HepG2 (cell line): Measurements from ENCODE around the gene HAGHL. TPM values are rescaled to one million over a fixed set of nuclear protein-coding genes. Genes with fewer than 3 reads are reported as not detected.

Source experiments
- ARHGAP35 ChIP-seq: sonication (generic); formaldehyde crosslinking; IDR thresholded peaks from 2 replicates; pipeline ENCODE4 v1.9.0; 2022; ENCODE audit warnings: mild to moderate bottlenecking, inconsistent platforms, moderate library complexity, missing genetic modification reagents, borderline replicate concordance
- GLI4 ChIP-seq: sonication (generic); formaldehyde crosslinking; IDR thresholded peaks from 2 replicates; pipeline ENCODE4 v1.5.1; 2020; ENCODE audit warnings: missing genetic modification reagents, mild to moderate bottlenecking, moderate library complexity, borderline replicate concordance
- HMG20B ChIP-seq: conservative IDR thresholded peaks from 2 replicates; pipeline ENCODE4 v1.6.1; 2016; ENCODE audit warnings: missing genetic modification reagents, missing compliant biosample characterization
- MTF1 ChIP-seq: sonication (generic); formaldehyde crosslinking; IDR thresholded peaks from 2 replicates; pipeline ENCODE4 v1.5.0; 2020; ENCODE audit warnings: missing genetic modification reagents
- PHF21A ChIP-seq: sonication (generic); formaldehyde crosslinking; IDR thresholded peaks from 2 replicates; pipeline ENCODE4 v1.5.0; 2020; ENCODE audit warnings: mild to moderate bottlenecking, missing genetic modification reagents
- ZFYVE20 ChIP-seq: sonication (generic); formaldehyde crosslinking; IDR thresholded peaks from 2 replicates; pipeline ENCODE4 v1.8.0; 2023; ENCODE audit warnings: low read depth, mild to moderate bottlenecking, moderate library complexity, missing genetic modification reagents, borderline replicate concordance
- ZNF674 ChIP-seq: sonication (generic); formaldehyde crosslinking; IDR thresholded peaks from 2 replicates; pipeline ENCODE4 v1.5.0; 2020; ENCODE audit warnings: low read depth, mild to moderate bottlenecking, missing genetic modification reagents
- ZNF691 ChIP-seq: sonication (generic); formaldehyde crosslinking; IDR thresholded peaks from 2 replicates; pipeline ENCODE4 v1.4.0; 2020; ENCODE audit warnings: missing genetic modification reagents, low read depth, mild to moderate bottlenecking, borderline replicate concordance
- polyA plus RNA-seq, 8 experiments: library from polyadenylated mRNA; depleted of rRNA in 3 of 8; stranded (reverse) in 7 of 8; unstranded in 1 of 8; fragments of >200 nt; fragmentation: Illumina TruSeq in 4 of 8; extraction: Trizol in 4 of 8; gene quantifications; 2 replicates each; pipeline versions ENCODE4 v1.2.1 to v1.2.3, GENCODE V29; 2011 to 2016; ENCODE audit warnings: low read depth in 4 of 8, missing spikeins in 1 of 8, mixed read lengths in 1 of 8; ENCODE audit not compliant: insufficient read depth in 1 of 8
- total RNA-seq, 5 experiments: library from RNA; depleted of rRNA; stranded (reverse); fragments of >200 nt; fragmentation: Illumina TruSeq; extraction: Trizol; gene quantifications; 2 replicates each; pipeline ENCODE4 v1.2.3, GENCODE V29; 2016; ENCODE audit warnings: low read depth in 1 of 5
- TF ChIP-seq, protein P1 (sequence below): sonication (generic); formaldehyde crosslinking; IDR thresholded peaks from 2 replicates; pipeline ENCODE4 v1.8.1; 2023; ENCODE audit warnings: mild to moderate bottlenecking, missing genetic modification reagents
- TF ChIP-seq, protein P2 (sequence below): sonication (generic); formaldehyde crosslinking; IDR thresholded peaks from 2 replicates; pipeline ENCODE4 v1.9.0; 2021; ENCODE audit warnings: missing genetic modification reagents, borderline replicate concordance
- TF ChIP-seq, protein P3 (sequence below): sonication (generic); formaldehyde crosslinking; IDR thresholded peaks from 2 replicates; pipeline ENCODE4 v1.5.0; 2020; ENCODE audit warnings: missing genetic modification reagents
- TF ChIP-seq, protein P4 (sequence below): sonication (generic); formaldehyde crosslinking; IDR thresholded peaks from 2 replicates; pipeline ENCODE4 v1.8.1; 2023; ENCODE audit warnings: mild to moderate bottlenecking, missing genetic modification reagents, borderline replicate concordance

HAGHL gene
- total and polyA plus RNA-seq, 2 of the 13 experiments (the other 11 are each of a cell fraction or from before 2014, with no cell fraction given), result 3.4 to 8.4 TPM

DNA sequence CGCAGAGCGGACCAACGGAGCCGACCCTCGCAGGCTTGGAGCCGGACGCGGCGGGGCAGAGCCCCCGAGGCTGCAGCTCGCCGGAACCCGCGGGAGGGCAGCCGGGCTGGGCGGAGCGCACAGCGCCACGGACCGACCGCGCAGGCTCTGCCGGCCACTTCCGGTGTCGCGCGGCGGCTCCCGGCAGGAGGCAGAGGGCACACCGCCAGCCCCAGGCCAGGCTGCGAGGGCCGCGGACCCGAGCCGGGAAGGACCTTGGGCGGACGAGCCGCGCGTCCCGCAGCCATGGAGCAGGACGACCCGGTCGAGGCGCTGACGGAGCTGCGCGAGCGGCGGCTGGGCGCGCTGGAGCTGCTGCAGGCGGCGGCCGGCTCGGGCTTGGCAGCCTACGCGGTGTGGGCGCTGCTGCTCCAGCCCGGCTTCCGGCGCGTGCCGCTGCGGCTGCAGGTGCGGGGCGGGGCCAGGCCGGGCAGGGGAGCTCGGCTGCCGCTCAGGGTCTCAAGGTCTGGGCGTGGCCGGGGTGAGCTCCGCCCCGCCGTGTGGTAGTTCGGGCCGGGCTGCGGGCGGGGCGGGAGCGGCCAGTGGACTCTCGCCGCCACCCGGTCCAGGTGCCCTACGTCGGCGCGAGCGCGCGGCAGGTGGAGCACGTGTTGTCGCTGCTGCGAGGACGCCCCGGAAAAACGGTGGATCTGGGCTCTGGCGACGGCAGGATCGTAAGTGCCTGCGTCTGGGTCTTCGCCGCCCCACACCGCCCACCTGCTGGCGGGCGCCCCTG lies 5.7 kb upstream of the HAGHL start, which contains the start of gene ANTKMT (continued):
- TF ChIP-seq, protein P1, sequence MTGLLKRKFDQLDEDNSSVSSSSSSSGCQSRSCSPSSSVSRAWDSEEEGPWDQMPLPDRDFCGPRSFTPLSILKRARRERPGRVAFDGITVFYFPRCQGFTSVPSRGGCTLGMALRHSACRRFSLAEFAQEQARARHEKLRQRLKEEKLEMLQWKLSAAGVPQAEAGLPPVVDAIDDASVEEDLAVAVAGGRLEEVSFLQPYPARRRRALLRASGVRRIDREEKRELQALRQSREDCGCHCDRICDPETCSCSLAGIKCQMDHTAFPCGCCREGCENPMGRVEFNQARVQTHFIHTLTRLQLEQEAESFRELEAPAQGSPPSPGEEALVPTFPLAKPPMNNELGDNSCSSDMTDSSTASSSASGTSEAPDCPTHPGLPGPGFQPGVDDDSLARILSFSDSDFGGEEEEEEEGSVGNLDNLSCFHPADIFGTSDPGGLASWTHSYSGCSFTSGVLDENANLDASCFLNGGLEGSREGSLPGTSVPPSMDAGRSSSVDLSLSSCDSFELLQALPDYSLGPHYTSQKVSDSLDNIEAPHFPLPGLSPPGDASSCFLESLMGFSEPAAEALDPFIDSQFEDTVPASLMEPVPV, result peak; percentile 83
- peak; percentile 45; the same call in 1 of the 2 replicates for TF ChIP-seq PHF21A (CRISPR knock-in tag)
- peak; percentile 76; the same call in 1 of the 2 replicates for TF ChIP-seq ZNF674
- no peak for TF ChIP-seq HMG20B (CRISPR knock-in tag)
- TF ChIP-seq, protein P2, sequence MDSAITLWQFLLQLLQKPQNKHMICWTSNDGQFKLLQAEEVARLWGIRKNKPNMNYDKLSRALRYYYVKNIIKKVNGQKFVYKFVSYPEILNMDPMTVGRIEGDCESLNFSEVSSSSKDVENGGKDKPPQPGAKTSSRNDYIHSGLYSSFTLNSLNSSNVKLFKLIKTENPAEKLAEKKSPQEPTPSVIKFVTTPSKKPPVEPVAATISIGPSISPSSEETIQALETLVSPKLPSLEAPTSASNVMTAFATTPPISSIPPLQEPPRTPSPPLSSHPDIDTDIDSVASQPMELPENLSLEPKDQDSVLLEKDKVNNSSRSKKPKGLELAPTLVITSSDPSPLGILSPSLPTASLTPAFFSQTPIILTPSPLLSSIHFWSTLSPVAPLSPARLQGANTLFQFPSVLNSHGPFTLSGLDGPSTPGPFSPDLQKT (CRISPR knock-in tag), result no peak
- TF ChIP-seq GLI4, result 0 out of 2 replicates have a peak, but pooled peaks have one; percentile 33
- peak; percentile 73 for TF ChIP-seq ZNF691 (CRISPR knock-in tag)
- peak; percentile 80; the same call in 1 of the 2 replicates for TF ChIP-seq ARHGAP35 (CRISPR knock-in tag)
- TF ChIP-seq, protein P3, sequence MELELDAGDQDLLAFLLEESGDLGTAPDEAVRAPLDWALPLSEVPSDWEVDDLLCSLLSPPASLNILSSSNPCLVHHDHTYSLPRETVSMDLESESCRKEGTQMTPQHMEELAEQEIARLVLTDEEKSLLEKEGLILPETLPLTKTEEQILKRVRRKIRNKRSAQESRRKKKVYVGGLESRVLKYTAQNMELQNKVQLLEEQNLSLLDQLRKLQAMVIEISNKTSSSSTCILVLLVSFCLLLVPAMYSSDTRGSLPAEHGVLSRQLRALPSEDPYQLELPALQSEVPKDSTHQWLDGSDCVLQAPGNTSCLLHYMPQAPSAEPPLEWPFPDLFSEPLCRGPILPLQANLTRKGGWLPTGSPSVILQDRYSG, result peak; percentile 51; the same call in 1 of the 2 replicates
- no peak for TF ChIP-seq MTF1 (CRISPR knock-in tag)
- TF ChIP-seq, protein P4, sequence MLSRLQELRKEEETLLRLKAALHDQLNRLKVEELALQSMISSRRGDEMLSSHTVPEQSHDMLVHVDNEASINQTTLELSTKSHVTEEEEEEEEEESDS (CRISPR knock-in tag), result no peak
- TF ChIP-seq ZFYVE20 (CRISPR knock-in tag), result peak; percentile 18; the same call in 1 of the 2 replicates
